Measurements from ENCODE around the gene PIEZO1. TPM values are rescaled to one million over a fixed set of nuclear protein-coding genes. Genes with fewer than 3 reads are reported as not detected.
A peak's percentile ranks its signal among the peaks of the same experiment; 100 is the strongest.

Gene PIEZO1
- total RNA-seq, 2 donors from 2014 or later, result 156 to 202 TPM

DNA sequence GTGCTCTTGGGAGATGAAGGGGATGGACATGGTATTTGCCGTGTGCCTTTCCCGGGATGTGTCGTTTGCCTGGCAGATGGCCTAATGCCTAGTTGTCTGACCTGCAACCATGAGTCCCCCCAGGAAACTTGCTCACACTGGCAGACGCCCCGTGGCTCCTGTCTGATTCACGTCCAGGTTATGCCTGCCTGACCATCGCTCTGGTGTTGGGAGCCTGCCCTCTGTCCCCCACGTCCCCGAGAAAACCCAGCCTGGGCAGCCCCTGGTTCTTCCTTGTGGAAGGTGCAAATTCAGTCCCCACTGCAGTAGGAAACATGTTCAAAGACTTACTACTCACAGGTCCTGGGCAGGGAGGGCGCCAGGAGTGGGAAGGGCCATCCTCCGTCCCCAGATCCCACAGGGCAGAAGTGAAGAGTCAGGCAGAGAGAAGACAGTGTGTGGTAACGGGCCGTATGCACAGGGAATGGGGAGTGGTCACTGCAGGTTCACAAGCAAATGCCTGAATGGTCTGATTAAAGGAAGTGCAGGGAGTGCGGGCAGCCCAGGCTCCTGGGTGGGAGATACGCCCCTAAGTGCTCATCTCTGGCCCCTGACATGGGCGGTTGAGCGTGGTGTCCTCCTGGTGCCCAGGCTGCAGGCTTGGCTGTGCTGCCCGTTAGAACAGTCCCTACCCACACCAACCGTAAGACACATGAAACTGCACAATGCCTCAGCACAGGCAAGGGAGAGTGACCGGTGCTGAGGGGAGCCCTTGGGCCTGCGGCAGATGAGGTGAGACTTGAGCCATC lies 94.5 kb downstream of the PIEZO1 start:
- Histone ChIP-seq H3K9me3 (no peaks in the 10 kb centered on the region), H3K4me3 (no peak overlapping the region), H3K27ac (no peak overlapping the region), H3K36me3 (no peaks in the 10 kb centered on the region), H3K27me3 (replicated peaks; ENCODE audit: insufficient read depth) (peaks cover 3% of the 10 kb centered on the region), H3K4me1 (replicated peaks) (peaks cover 3% of the 10 kb centered on the region)
- DNase-seq (ENCODE audit: low spot score), result no peak
- WGBS, result 79% methylated on average over 21 of the region's 21 CpGs
- TF ChIP-seq, protein P1, sequence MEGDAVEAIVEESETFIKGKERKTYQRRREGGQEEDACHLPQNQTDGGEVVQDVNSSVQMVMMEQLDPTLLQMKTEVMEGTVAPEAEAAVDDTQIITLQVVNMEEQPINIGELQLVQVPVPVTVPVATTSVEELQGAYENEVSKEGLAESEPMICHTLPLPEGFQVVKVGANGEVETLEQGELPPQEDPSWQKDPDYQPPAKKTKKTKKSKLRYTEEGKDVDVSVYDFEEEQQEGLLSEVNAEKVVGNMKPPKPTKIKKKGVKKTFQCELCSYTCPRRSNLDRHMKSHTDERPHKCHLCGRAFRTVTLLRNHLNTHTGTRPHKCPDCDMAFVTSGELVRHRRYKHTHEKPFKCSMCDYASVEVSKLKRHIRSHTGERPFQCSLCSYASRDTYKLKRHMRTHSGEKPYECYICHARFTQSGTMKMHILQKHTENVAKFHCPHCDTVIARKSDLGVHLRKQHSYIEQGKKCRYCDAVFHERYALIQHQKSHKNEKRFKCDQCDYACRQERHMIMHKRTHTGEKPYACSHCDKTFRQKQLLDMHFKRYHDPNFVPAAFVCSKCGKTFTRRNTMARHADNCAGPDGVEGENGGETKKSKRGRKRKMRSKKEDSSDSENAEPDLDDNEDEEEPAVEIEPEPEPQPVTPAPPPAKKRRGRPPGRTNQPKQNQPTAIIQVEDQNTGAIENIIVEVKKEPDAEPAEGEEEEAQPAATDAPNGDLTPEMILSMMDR (IDR thresholded peaks at IDR 0.05), result no peak
- no peak for TF ChIP-seq POLR2A (IDR thresholded peaks at IDR 0.05)
- no peak for TF ChIP-seq POLR2AphosphoS5 (IDR thresholded peaks at IDR 0.05)
- intact Hi-C loops (cut with DNase I), result no loop called here

DNA sequence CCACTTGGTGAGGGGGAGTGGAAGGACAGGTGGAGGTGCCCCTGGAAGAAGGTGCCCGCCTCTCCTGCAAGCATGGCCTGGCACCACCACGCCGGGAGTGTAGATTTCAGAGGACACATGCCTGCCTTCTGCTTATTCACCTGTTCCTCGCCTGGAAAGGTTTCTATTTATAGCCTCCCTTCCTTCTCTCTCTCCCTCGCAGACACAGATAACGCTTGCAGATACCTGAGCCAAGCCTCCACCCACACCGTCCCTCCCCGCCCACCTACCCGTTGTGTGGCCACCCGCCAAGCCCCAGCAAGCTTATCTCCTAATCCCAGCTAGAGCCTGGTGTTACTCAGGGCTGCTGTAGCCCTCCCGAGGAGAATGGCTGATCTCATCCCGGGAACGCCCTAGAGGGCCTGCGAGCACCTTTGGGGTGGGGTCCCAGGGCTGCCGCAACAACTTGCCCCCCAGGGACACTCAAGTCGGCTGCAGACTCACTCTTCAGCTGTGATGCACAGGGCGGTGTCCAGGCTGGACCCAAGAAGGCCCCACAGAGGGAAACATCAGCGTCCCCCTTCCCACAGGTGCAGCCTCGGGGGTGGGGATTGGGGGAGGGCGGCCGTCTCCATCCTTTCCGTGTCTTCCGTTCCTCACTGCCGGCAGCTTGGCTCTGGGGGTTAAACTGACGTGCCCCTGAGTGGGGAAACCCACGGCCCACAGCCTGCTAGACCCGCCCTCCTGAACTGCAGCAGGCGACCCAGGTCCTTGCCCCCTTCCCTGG lies 96.8 kb downstream of the PIEZO1 start:
- intact Hi-C loops (cut with DNase I), result no loop called here
- 32% methylated on average over 28 of the region's 28 CpGs for WGBS
- H3K4me3 ChIP-seq, result no peak overlapping the region
- H3K27ac ChIP-seq, result no peak overlapping the region
- TF ChIP-seq POLR2A (IDR thresholded peaks at IDR 0.05) (no peak), POLR2AphosphoS5 (IDR thresholded peaks at IDR 0.05) (peak; percentile 23)
- TF ChIP-seq, protein P1 (IDR thresholded peaks at IDR 0.05), result no peak
- no peaks in the 10 kb centered on the region for H3K9me3 ChIP-seq
- no peak for DNase-seq (ENCODE audit: low spot score)
- peaks cover 3% of the 10 kb centered on the region for H3K27me3 ChIP-seq (replicated peaks; ENCODE audit: insufficient read depth)
- H3K4me1 ChIP-seq (replicated peaks), result peaks cover 6% of the 10 kb centered on the region
- H3K36me3 ChIP-seq, result no peaks in the 10 kb centered on the region

DNA sequence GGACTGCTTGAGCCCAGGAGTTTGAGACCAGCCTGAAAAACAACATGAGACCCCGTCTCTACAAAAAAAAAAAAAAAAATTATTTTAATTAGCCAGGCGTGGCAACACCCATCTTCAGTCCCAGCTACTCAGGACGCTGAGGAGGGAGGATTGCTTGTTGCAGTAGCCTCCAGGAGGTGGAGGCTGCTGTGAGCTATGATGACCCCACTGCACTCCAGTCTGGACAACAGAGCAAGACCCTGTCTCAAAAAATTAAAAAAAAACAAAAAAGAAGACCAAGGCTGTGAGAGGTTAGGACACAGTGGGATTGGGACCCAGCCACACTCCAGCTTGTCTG lies 97.4 kb downstream of the PIEZO1 start:
- DNase-seq (ENCODE audit: low spot score), result no peak
- peaks cover 3% of the 10 kb centered on the region for H3K27me3 ChIP-seq (replicated peaks; ENCODE audit: insufficient read depth)
- TF ChIP-seq POLR2A (IDR thresholded peaks at IDR 0.05) (no peak), POLR2AphosphoS5 (IDR thresholded peaks at IDR 0.05) (no peak)
- TF ChIP-seq, protein P1 (IDR thresholded peaks at IDR 0.05), result no peak
- WGBS, result 50% methylated on average over 3 of the region's 3 CpGs
- H3K4me3 ChIP-seq, result no peak overlapping the region
- intact Hi-C loops (cut with DNase I), result no loop called here
- peaks cover 6% of the 10 kb centered on the region for H3K4me1 ChIP-seq (replicated peaks)
- H3K36me3 ChIP-seq, result no peaks in the 10 kb centered on the region
- no peak overlapping the region for H3K27ac ChIP-seq
- H3K9me3 ChIP-seq, result no peaks in the 10 kb centered on the region

DNA sequence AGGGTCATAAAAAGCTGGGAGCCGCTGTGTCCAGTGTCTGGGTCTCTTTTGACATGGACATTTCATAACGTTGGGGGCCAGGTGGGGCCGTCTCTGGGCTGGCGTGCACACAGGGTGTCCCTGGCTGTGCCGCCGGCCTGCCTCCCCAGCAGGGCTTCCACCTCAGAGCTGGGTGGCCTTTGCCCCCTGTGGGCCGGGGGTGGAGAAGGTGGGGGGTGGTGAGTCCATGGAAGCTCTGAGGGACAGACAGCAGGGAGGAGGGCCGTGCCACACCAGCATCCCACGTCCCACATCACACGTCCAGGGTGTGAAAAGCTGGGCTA lies 97.8 kb downstream of the PIEZO1 start:
- peaks cover 6% of the 10 kb centered on the region for H3K4me1 ChIP-seq (replicated peaks)
- peaks cover 3% of the 10 kb centered on the region for H3K27me3 ChIP-seq (replicated peaks; ENCODE audit: insufficient read depth)
- no peak for DNase-seq (ENCODE audit: low spot score)
- no peak overlapping the region for H3K27ac ChIP-seq
- H3K36me3 ChIP-seq, result no peaks in the 10 kb centered on the region
- WGBS, result 48% methylated on average over 9 of the region's 10 CpGs
- no peak overlapping the region for H3K4me3 ChIP-seq
- TF ChIP-seq POLR2A (IDR thresholded peaks at IDR 0.05), result no peak
- TF ChIP-seq, protein P1 (IDR thresholded peaks at IDR 0.05), result no peak
- no peak for TF ChIP-seq POLR2AphosphoS5 (IDR thresholded peaks at IDR 0.05)
- intact Hi-C loops (cut with DNase I), result no loop called here
- H3K9me3 ChIP-seq, result no peaks in the 10 kb centered on the region
